OCI-LY3 (cell line): ENCODE results near the gene SSBP1.

Source experiments
- H2AFZ ChIP-seq: fragments of 200-600, 300-600 bp; shearing (Covaris generic); 2 replicates; pipeline ENCODE4 v1.6.0; 2014; ENCODE audit warnings: antibody characterized with exemption, low read depth, low read length
- H3K27ac ChIP-seq: fragments of 200-600, 300-600 bp; sonication (generic); 2 replicates; pipeline ENCODE4 v1.5.1; 2014; ENCODE audit warnings: mild to moderate bottlenecking, low read length, moderate library complexity, mixed read lengths
- H3K27me3 ChIP-seq: fragments of 200-600, 300-600 bp; sonication (generic); 2 replicates; pipeline ENCODE4 v1.6.1; 2014; ENCODE audit warnings: low read depth, low read length, mixed read lengths
- H3K36me3 ChIP-seq: fragments of 200-600, 300-600 bp; sonication (generic); replicated peaks from 2 replicates; pipeline ENCODE3; 2014; ENCODE audit warnings: low read depth, low read length, mixed read lengths
- H3K4me1 ChIP-seq: fragments of 300-600, 200-600 bp; sonication (generic); 2 replicates; pipeline ENCODE4 v1.6.1; 2014; ENCODE audit warnings: low read length, mixed read lengths
- H3K4me2 ChIP-seq: fragments of 200-600, 300-600 bp; sonication (generic); 2 replicates; pipeline ENCODE4 v1.6.1; 2014; ENCODE audit warnings: low read length, mixed read lengths
- H3K4me3 ChIP-seq: fragments of 300-600, 200-600 bp; sonication (generic); 2 replicates; pipeline ENCODE4 v1.5.1; 2014; ENCODE audit warnings: antibody characterized with exemption, mild to moderate bottlenecking, low read length, moderate library complexity
- H3K79me2 ChIP-seq: fragments of 300-600, 200-600 bp; shearing (Covaris generic); 2 replicates; pipeline ENCODE4 v1.6.1; 2014; ENCODE audit warnings: mild to moderate bottlenecking, low read length, mixed read lengths
- H3K9ac ChIP-seq: fragments of 300-600, 200-600 bp; shearing (Covaris generic); 2 replicates; pipeline ENCODE4 v1.6.0; 2014; ENCODE audit warnings: mild to moderate bottlenecking, low read length, moderate library complexity
- H3K9me3 ChIP-seq: fragments of 200-600, 300-600 bp; shearing (Covaris generic); 2 replicates; pipeline ENCODE4 v1.6.1; 2014; ENCODE audit warnings: low read length, mixed read lengths; ENCODE audit not compliant: insufficient read depth
- H4K20me1 ChIP-seq: fragments of 200-600, 300-600 bp; sonication (generic); 2 replicates; pipeline ENCODE4 v1.6.1; 2016; ENCODE audit warnings: low read length, mixed read lengths; ENCODE audit not compliant: insufficient read depth
- CTCF ChIP-seq: fragments of 200-600, 300-600 bp; sonication (generic); IDR thresholded peaks from 2 replicates; pipeline ENCODE4 v1.5.1; 2014; ENCODE audit warnings: antibody characterized with exemption, low read length, low read depth
- EZH2phosphoT487 ChIP-seq: fragments of 200-600 bp; shearing (Covaris generic); IDR thresholded peaks from 2 replicates; pipeline ENCODE4 v1.6.1; 2018; ENCODE audit warnings: antibody characterized with exemption, mixed run types, low read depth

Gene SSBP1

GRCh38 chr7:141709749-141710148 is 28.4 kb upstream of the SSBP1 start:
- Histone ChIP-seq H3K4me3 (no peak overlapping the region), H3K9me3 (no peaks in the 10 kb centered on the region), H3K9ac (no peak overlapping the region), H3K27me3 (peaks cover 9% of the 10 kb centered on the region; the same call in 1 of the 2 replicates), H3K36me3 (no peaks in the 10 kb centered on the region), H3K4me1 (peaks cover 8% of the 10 kb centered on the region), H3K27ac (no peak overlapping the region), H3K79me2 (no peaks in the 10 kb centered on the region), H2AFZ (no peak overlapping the region), H3K4me2 (no peak overlapping the region), H4K20me1 (no peaks in the 10 kb centered on the region)
- TF ChIP-seq EZH2phosphoT487, result no peak

GRCh38 chr7:141710301-141710700 is 27.9 kb upstream of the SSBP1 start:
- Histone ChIP-seq H3K9ac (no peak overlapping the region), H4K20me1 (no peaks in the 10 kb centered on the region), H3K9me3 (no peaks in the 10 kb centered on the region), H3K4me1 (peaks cover 8% of the 10 kb centered on the region), H2AFZ (no peak overlapping the region), H3K27me3 (peaks cover 10% of the 10 kb centered on the region; the same call in 1 of the 2 replicates), H3K4me2 (no peak overlapping the region), H3K79me2 (no peaks in the 10 kb centered on the region), H3K4me3 (no peak overlapping the region), H3K27ac (no peak overlapping the region), H3K36me3 (no peaks in the 10 kb centered on the region)
- TF ChIP-seq CTCF (no peak), EZH2phosphoT487 (no peak)

- peaks cover 10% of the 10 kb centered on the region; the same call in 1 of the 2 replicates for H3K27me3 ChIP-seq
- no peaks in the 10 kb centered on the region for H3K36me3 ChIP-seq
- no peak for TF ChIP-seq CTCF
- no peak for TF ChIP-seq EZH2phosphoT487
- no peaks in the 10 kb centered on the region for H3K9me3 ChIP-seq
- H3K4me3 ChIP-seq, result no peak overlapping the region
- H3K4me2 ChIP-seq, result peak overlapping the region; percentile 2; the same call in 1 of the 2 replicates
- H3K4me1 ChIP-seq, result peaks cover 8% of the 10 kb centered on the region
- H2AFZ ChIP-seq, result no peak overlapping the region
- no peaks in the 10 kb centered on the region for H4K20me1 ChIP-seq
- no peak overlapping the region for H3K9ac ChIP-seq
- no peaks in the 10 kb centered on the region for H3K79me2 ChIP-seq
- H3K27ac ChIP-seq, result no peak overlapping the region
These were observed 25.4 kb upstream of the SSBP1 start for GRCh38 chr7:141712603-141713255.

- TF ChIP-seq EZH2phosphoT487, result no peak
- no peak for TF ChIP-seq CTCF
- Histone ChIP-seq H3K27ac (no peak overlapping the region), H3K27me3 (peaks cover 10% of the 10 kb centered on the region; the same call in 1 of the 2 replicates)
These were observed 24.3 kb upstream of the SSBP1 start for GRCh38 chr7:141713890-141714289.

More at GRCh38 chr7:141713890-141714289, 24.3 kb upstream of the SSBP1 start:
- Histone ChIP-seq H3K4me3 (no peak overlapping the region), H4K20me1 (no peaks in the 10 kb centered on the region), H3K9me3 (no peaks in the 10 kb centered on the region), H3K4me2 (no peak overlapping the region), H3K9ac (no peak overlapping the region), H2AFZ (no peak overlapping the region), H3K4me1 (peaks cover 8% of the 10 kb centered on the region), H3K79me2 (no peaks in the 10 kb centered on the region), H3K36me3 (no peaks in the 10 kb centered on the region)
